CD4-positive, CD25-positive, alpha-beta regulatory T cell (primary cell): ENCODE data around the gene AUTS2. TPM values are rescaled to one million over a fixed set of nuclear protein-coding genes. Genes with fewer than 3 reads are reported as not detected.

Source experiments
- ATAC-seq, 2 donors: fragments of 150-1000 bp; cut with Tn5 transposase; one replicate each; pipeline ENCODE4 v1.10.0; 2021; ENCODE audit warnings: low read depth in 2 of 2, moderate number of reproducible peaks in 2 of 2, moderate library complexity in 1 of 2
- DNase-seq, 3 donors: peaks; one replicate each; pipeline versions ENCODE4 v3.0.0 to v3.0.0-alpha.2; 2012 to 2022; ENCODE audit warnings: mixed read lengths in 1 of 3
- H3K27ac ChIP-seq: one replicate; pipeline ENCODE4 v1.7.0; 2013; ENCODE audit warnings: mild to moderate bottlenecking, low read length; ENCODE audit not compliant: insufficient read depth, poor library complexity, severe bottlenecking
- H3K27me3 ChIP-seq: one replicate; pipeline ENCODE4 v1.7.0; 2013; ENCODE audit warnings: low read length; ENCODE audit not compliant: control insufficient read depth, insufficient read depth
- H3K36me3 ChIP-seq: one replicate; pipeline ENCODE4 v1.7.0; 2013; ENCODE audit warnings: mild to moderate bottlenecking, low read length, moderate library complexity; ENCODE audit not compliant: control insufficient read depth, insufficient read depth
- H3K4me1 ChIP-seq: 2 replicates; pipeline ENCODE4 v1.7.0; 2013; ENCODE audit warnings: mild to moderate bottlenecking, low read length; ENCODE audit not compliant: insufficient read depth, control insufficient read depth, poor library complexity, severe bottlenecking
- H3K4me3 ChIP-seq: one replicate; pipeline ENCODE4 v1.7.0; 2013; ENCODE audit warnings: low read depth, mild to moderate bottlenecking, low read length, moderate library complexity
- H3K9me3 ChIP-seq, 2 experiments: 1 replicate in 1 of 2; 2 replicates in 1 of 2; pipeline ENCODE4 v1.7.0; 2013; ENCODE audit warnings: low read length in 2 of 2, mild to moderate bottlenecking in 1 of 2, moderate library complexity in 1 of 2; ENCODE audit not compliant: control insufficient read depth in 2 of 2
- H3K27ac Mint-ChIP-seq, 3 donors: one replicate each; pipeline ENCODE4 v1.8.0; 2020 to 2022; ENCODE audit warnings: mild to moderate bottlenecking in 3 of 3, mixed read lengths in 3 of 3, moderate library complexity in 2 of 3
- H3K27me3 Mint-ChIP-seq: one replicate; pipeline ENCODE4 v1.8.0; 2022; ENCODE audit warnings: mild to moderate bottlenecking, mixed read lengths
- H3K36me3 Mint-ChIP-seq: one replicate; pipeline ENCODE4 v1.8.0; 2020; ENCODE audit warnings: mixed read lengths
- H3K4me1 Mint-ChIP-seq, 4 donors: one replicate each; pipeline ENCODE4 v1.8.0; 2020 to 2022; ENCODE audit warnings: mixed read lengths in 4 of 4, mild to moderate bottlenecking in 1 of 4
- H3K4me3 Mint-ChIP-seq, 4 donors: one replicate each; pipeline ENCODE4 v1.8.0; 2020 to 2022; ENCODE audit warnings: mild to moderate bottlenecking in 4 of 4, mixed read lengths in 4 of 4, moderate library complexity in 3 of 4
- H3K9me3 Mint-ChIP-seq, 7 donors: one replicate each; pipeline ENCODE4 v1.8.0; 2020 to 2022; ENCODE audit warnings: mixed read lengths in 7 of 7, mild to moderate bottlenecking in 3 of 7, moderate library complexity in 2 of 7
- polyA plus RNA-seq, 4 donors: library from polyadenylated mRNA; unstranded; fragments of 300-500 nt; fragmentation: Illumina TruSeq; gene quantifications; one replicate each; pipeline ENCODE4 v1.2.3, GENCODE V29; 2021
- total RNA-seq: library from RNA; stranded (reverse); gene quantifications from one replicate; pipeline ENCODE4 v1.2.3, GENCODE V29; 2022

The AUTS2 gene
- total and polyA plus RNA-seq, 5 donors from 2014 or later, result 0.47 to 32.4 (median 0.74) TPM

DNA sequence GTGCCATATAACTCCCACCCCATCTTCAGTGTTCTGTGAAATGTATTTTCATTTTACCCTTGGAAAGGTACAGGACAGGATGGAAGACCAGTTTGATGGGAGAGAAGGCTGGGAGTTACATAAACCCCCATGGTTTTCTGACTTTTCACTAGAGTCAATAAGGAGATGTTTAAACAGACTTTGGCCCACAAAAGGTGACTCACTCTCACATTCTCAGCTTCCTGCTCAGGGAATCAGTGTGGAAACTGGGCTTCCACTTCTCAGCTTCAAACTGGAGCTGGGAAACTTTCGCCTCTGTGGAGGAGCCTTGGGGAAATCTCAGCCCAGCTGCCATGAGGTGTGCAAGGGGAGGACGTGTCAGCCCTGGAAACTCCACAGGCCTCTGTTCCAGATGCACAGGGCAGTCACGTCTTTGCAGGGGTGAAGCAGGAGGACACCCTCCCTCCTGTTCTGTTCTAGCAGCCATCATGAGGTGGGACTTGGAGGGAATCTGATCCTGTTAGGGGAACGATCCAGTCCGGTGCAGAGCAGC, 973.2 kb downstream of the AUTS2 start:
- H3K27ac Mint-ChIP-seq, result no peak overlapping the region
- Histone ChIP-seq H3K27me3 (no peaks in the 10 kb centered on the region), H3K9me3 (no peaks in the 10 kb centered on the region), H3K4me3 (no peak overlapping the region), H3K27ac (no peak overlapping the region), H3K4me1 (no peaks in the 10 kb centered on the region), H3K36me3 (no peaks in the 10 kb centered on the region)
- H3K36me3 Mint-ChIP-seq, result no peaks in the 10 kb centered on the region
- H3K9me3 Mint-ChIP-seq, result peaks cover 0 to 8% (median 1%) of the 10 kb centered on the region in 7 donors
- ATAC-seq (no peak), DNase-seq (no peak)
- H3K27me3 Mint-ChIP-seq, result no peaks in the 10 kb centered on the region
- no peak overlapping the region for H3K4me3 Mint-ChIP-seq
- H3K4me1 Mint-ChIP-seq, result no peaks in the 10 kb centered on the region

- Mint-ChIP-seq H3K9me3 (peaks cover 0 to 8% (median 1%) of the 10 kb centered on the region in 7 donors), H3K27ac (no peak overlapping the region), H3K4me1 (no peaks in the 10 kb centered on the region), H3K27me3 (peaks cover 3% of the 10 kb centered on the region), H3K4me3 (no peak overlapping the region), H3K36me3 (no peaks in the 10 kb centered on the region)
- no peaks in the 10 kb centered on the region for H3K27me3 ChIP-seq
- H3K36me3 ChIP-seq, result no peaks in the 10 kb centered on the region
- H3K4me1 ChIP-seq, result no peaks in the 10 kb centered on the region
- no peak for ATAC-seq
- no peak for DNase-seq
- H3K9me3 ChIP-seq, result no peaks in the 10 kb centered on the region
- no peak overlapping the region for H3K27ac ChIP-seq
- no peak overlapping the region for H3K4me3 ChIP-seq
Measured at GRCh38 chr7:70571961-70572360, 973.7 kb downstream of the AUTS2 start.

- DNase-seq, result no peak
- Mint-ChIP-seq H3K27ac (no peak overlapping the region), H3K9me3 (peaks cover 0 to 8% (median 1%) of the 10 kb centered on the region in 7 donors), H3K27me3 (peaks cover 5% of the 10 kb centered on the region), H3K36me3 (no peaks in the 10 kb centered on the region), H3K4me3 (no peak overlapping the region), H3K4me1 (no peaks in the 10 kb centered on the region)
- H3K36me3 ChIP-seq, result no peaks in the 10 kb centered on the region
- H3K4me3 ChIP-seq, result no peak overlapping the region
- no peaks in the 10 kb centered on the region for H3K4me1 ChIP-seq
- H3K27me3 ChIP-seq, result no peaks in the 10 kb centered on the region
- no peak for ATAC-seq
- no peaks in the 10 kb centered on the region for H3K9me3 ChIP-seq
- H3K27ac ChIP-seq, result no peak overlapping the region
Measured at GRCh38 chr7:70572571-70572970, 974.3 kb downstream of the AUTS2 start.

GRCh38 chr7:70573071-70573661, 974.9 kb downstream of the AUTS2 start:
- Histone ChIP-seq H3K27me3 (no peaks in the 10 kb centered on the region), H3K4me3 (no peak overlapping the region), H3K36me3 (no peaks in the 10 kb centered on the region), H3K4me1 (no peaks in the 10 kb centered on the region), H3K27ac (no peak overlapping the region), H3K9me3 (no peaks in the 10 kb centered on the region)
- Mint-ChIP-seq H3K9me3 (peaks cover 0 to 8% (median 1%) of the 10 kb centered on the region in 7 donors), H3K27me3 (peaks cover 5% of the 10 kb centered on the region), H3K36me3 (no peaks in the 10 kb centered on the region), H3K27ac (no peak overlapping the region), H3K4me1 (no peaks in the 10 kb centered on the region), H3K4me3 (no peak overlapping the region)
- ATAC-seq, result no peak
- no peak for DNase-seq

DNA sequence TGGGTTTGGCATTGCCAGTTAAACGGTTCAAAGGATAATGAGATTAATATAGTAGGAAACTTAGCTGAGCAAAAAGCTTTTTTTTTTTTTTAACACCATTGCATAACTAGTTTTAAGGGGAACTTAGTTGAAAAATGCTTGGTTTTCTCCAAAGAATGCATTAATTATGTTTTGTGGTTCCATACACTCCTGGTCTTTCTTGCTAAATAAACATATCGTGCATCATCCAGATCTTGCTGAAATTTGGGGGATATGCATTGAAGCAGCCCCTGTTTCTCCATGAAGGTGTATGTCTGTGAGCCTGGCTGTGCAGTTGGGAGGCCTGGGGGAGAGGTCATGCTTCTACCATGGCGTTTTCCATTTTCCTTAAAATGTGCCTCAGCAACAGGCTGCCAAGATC, 975.4 kb downstream of the AUTS2 start:
- Histone ChIP-seq H3K27me3 (no peaks in the 10 kb centered on the region), H3K4me1 (no peaks in the 10 kb centered on the region), H3K4me3 (no peak overlapping the region), H3K27ac (no peak overlapping the region), H3K36me3 (no peaks in the 10 kb centered on the region), H3K9me3 (no peaks in the 10 kb centered on the region)
- no peak for DNase-seq
- Mint-ChIP-seq H3K9me3 (peaks cover 0 to 8% (median 1%) of the 10 kb centered on the region in 7 donors), H3K4me1 (no peaks in the 10 kb centered on the region), H3K27ac (no peak overlapping the region), H3K4me3 (no peak overlapping the region), H3K36me3 (no peaks in the 10 kb centered on the region), H3K27me3 (peaks cover 5% of the 10 kb centered on the region)
- no peak for ATAC-seq

DNA sequence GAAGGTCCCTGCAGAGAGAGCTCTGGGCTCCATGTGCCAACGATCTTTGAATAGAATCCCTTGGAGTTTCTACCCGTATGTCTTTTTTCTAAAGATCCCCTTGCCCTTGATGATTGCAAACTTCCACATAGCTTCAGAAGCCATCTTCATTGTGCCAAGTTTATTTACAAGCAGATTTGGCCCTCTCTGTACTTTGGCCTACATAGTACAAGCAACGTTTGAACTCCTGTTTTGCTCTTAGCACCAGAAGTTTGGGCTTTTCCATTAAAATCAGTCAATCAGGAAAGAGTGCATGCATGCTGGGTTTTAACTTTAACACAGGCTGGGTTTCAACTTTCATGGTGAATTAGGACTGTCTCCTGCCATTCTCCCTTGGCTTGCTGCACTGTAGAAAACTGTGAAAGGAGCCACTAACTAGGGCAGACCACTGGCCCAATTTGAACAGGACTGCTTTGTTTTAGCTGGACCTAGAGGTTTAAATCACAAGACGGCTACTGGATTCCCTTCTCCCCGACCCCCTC, 976.1 kb downstream of the AUTS2 start:
- no peak overlapping the region for H3K4me3 Mint-ChIP-seq
- Histone ChIP-seq H3K27me3 (no peaks in the 10 kb centered on the region), H3K4me3 (no peak overlapping the region), H3K4me1 (no peaks in the 10 kb centered on the region), H3K36me3 (no peaks in the 10 kb centered on the region), H3K27ac (no peak overlapping the region), H3K9me3 (no peaks in the 10 kb centered on the region)
- DNase-seq (no peak), ATAC-seq (no peak)
- peaks cover 0 to 8% (median under 1%) of the 10 kb centered on the region in 7 donors for H3K9me3 Mint-ChIP-seq
- peaks cover 5% of the 10 kb centered on the region for H3K27me3 Mint-ChIP-seq
- no peaks in the 10 kb centered on the region for H3K4me1 Mint-ChIP-seq
- no peaks in the 10 kb centered on the region for H3K36me3 Mint-ChIP-seq
- no peak overlapping the region for H3K27ac Mint-ChIP-seq

DNA sequence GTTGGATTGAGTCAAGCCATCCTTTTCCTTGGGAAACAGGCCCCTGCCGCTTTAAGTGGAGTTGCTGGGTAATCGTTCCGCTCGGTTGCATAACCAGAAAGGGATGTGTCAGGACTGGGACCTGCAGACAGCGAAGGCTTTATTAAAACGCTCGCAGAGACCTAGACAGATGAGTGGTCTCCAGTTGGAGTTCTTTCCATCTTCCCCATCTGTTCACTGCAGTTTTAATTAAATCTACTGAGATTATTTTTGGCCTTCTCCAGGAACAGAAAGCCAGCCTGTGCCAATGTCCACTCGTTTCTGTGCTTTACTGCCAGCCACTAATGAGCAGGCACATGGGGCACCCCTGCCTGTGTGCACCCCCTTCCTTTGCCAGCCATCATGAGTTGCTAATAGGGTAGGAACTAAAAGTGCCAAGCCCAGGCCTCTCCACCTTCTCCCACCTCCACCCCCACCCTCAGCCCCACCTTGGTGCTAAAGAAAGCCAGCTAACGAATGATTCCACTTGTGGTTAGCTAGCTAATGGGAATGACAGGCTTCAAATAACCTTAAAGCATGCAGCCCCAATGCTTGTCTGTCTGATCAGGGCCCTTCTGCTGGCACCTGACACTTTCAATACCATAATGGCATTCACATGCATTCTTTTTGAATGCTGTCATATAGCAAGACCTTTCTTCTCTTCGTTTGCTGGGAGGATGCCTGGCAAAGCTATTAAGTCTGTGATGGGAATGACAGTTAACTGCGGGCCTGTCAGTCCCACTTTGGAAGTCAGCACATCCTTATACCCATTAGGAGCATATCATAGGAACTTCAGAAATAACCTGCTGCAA, 976.9 kb downstream of the AUTS2 start:
- DNase-seq, result no peak
- Histone ChIP-seq H3K36me3 (no peaks in the 10 kb centered on the region), H3K27me3 (no peaks in the 10 kb centered on the region), H3K4me1 (no peaks in the 10 kb centered on the region), H3K9me3 (no peaks in the 10 kb centered on the region), H3K27ac (no peak overlapping the region), H3K4me3 (no peak overlapping the region)
- no peaks in the 10 kb centered on the region for H3K4me1 Mint-ChIP-seq
- H3K36me3 Mint-ChIP-seq, result no peaks in the 10 kb centered on the region
- no peak overlapping the region for H3K4me3 Mint-ChIP-seq
- no peak overlapping the region for H3K27ac Mint-ChIP-seq
- no peak for ATAC-seq
- H3K27me3 Mint-ChIP-seq, result peaks cover 5% of the 10 kb centered on the region
- peaks cover 0 to 8% (median 1%) of the 10 kb centered on the region in 7 donors for H3K9me3 Mint-ChIP-seq
